ENCODE measurements around the gene JADE1.
A peak's percentile ranks its signal among the peaks of the same experiment; 100 is the strongest.

JADE1 gene

GRCh38 chr4:128846063-128846462 lies 36.6 kb downstream of the JADE1 start:
- no peak for DNase-seq

- no peak for DNase-seq
Observed at GRCh38 chr4:128847082-128847724, 37.7 kb downstream of the JADE1 start.

DNA sequence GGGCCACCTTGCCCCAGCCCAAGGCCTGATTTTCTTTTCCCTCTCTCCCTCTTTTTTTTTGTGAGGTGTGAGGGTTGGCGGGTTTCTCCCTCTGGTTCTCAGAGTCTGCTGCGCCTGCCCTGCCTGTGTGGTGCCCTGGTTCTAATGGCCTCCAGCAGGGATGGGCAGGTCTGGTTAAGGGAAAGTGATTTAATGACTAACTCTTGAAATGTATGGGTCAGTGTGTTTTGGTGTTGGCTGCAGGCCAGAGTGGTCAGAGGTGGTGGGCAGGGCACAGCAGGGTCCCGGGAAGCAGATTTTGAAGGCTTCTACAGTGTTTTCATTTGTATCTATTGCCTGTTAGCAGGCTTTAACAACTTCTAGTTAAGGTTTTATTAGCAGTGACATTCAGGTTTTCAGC lies 39.0 kb downstream of the JADE1 start:
- no peak for DNase-seq

GRCh38 chr4:128850252-128850651 lies 40.8 kb downstream of the JADE1 start:
- no peak for DNase-seq

DNA sequence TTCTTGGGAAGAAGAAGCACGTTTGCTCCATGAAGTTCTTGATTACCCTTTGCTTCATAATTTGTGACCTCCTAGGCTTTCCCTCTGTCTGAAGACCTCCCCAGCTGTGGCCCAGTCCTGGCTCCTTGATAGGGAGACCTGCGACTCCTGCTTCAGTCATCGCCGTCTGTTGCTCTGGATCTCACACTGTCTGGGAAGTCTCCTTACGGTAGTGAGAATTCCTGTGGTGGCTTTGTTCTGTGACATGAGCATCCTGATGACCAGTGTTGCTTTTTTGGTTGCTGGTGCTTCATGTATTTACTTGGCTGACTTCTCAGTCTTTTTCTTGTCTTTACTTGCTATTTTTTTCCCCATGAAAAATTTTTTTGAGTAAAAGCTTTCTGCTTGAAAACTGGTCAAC lies 44.2 kb downstream of the JADE1 start:
- no peak for DNase-seq

DNA sequence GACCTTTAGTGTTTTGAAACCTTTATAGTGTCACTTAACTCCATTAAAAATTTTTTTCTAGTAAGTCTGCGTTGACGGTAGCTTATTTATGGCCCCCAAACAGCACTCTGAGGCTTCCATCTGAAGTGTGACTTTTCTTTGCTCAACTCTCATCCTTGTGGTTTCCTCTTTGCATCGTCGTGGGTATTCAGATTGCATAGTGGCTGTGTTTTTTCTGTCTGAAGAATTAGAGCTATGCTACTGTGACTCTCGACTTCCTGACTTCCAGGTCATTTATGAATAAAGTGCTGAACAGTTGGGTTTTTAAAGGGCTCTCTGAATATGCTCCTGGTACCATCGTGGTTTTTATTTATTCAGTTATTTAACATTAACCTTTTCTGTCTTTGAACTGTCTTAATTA lies 44.9 kb downstream of the JADE1 start:
- no peak for DNase-seq

- no peak for DNase-seq
Observed at GRCh38 chr4:128855621-128856020, 46.1 kb downstream of the JADE1 start.

DNA sequence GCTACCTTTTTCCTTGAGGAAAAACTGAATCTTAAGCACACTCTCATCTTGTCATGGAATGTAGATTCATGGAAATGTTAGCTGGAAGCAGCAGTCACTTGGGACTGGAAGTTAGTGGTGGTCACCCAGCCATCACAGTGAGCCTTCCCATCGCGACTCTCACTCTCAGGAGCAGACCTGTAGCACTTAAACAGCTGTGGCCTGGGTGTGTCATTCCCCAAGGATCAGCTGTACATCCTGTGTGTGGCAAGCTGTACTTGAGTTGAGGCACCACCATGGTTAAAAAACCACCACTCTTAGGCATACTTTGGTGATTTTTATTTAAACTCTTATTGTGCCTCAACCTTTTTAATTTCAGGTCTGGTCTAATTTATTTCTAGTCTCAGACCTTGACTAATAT lies 46.7 kb downstream of the JADE1 start:
- DNase-seq, result no peak

DNA sequence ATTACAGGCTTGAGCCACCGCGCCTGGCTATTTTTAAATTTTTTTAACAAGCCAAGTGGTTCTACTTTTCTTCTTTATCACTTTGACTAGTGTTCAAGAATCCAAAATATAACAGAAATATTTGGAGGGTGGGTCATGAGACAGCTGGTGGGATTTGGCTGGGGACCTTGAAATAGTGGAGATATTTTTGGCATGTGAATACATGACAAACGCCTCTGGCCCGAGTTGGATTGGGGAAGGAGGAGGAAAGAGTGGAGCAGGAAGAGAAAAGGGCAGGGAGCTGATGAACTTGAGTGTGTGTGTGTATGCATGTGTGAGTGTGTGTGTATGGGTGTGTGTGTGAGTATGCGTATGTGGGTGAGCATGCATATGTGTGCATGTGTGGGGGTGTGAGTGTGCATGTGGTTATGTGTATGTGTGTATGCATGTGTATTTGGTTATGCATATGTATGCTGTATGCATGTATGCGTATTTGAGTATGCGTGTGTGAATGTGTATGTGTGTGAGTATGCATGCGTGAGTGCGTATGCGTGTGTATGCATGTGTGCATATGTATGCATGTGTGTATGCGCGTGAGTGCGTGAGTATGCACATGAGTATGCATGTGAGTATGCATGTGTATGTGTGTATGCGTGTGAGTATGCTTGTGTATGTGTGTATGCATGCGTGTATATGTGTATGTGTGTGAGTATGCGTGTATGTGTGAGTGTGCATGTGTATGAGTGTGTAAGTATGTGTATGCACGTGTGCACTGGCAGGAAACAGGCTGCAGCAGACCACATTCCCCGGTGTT lies 49.6 kb downstream of the JADE1 start:
- no peak for DNase-seq

- no peak for DNase-seq
Observed at GRCh38 chr4:128859887-128860677, 50.6 kb downstream of the JADE1 start.

DNA sequence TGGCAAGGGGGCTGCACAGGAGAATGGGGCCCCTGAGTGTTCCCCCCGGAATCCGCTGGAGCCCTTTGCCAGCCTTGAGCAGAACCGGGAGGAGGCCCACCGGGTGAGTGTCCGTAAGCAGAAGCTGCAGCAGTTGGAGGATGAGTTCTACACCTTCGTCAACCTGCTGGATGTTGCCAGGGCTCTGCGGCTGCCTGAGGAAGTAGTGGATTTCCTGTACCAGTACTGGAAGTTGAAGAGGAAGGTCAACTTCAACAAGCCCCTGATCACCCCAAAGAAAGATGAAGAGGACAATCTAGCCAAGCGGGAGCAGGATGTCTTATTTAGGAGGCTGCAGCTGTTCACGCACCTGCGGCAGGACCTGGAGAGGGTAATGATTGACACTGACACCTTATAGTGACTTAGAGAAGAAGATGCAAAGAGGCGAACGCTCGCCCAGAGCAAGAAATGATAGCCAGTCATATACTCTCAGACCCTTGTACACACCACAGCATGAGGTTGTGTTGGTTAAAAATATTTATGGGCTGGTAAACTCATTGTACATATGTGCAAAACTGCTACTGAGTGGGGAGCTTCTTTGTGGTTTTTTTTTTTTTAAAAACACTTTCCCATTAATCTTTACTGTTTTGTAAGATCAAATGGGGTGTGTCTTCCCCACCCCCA lies 52.5 kb downstream of the JADE1 start:
- DNase-seq, result no peak

DNA sequence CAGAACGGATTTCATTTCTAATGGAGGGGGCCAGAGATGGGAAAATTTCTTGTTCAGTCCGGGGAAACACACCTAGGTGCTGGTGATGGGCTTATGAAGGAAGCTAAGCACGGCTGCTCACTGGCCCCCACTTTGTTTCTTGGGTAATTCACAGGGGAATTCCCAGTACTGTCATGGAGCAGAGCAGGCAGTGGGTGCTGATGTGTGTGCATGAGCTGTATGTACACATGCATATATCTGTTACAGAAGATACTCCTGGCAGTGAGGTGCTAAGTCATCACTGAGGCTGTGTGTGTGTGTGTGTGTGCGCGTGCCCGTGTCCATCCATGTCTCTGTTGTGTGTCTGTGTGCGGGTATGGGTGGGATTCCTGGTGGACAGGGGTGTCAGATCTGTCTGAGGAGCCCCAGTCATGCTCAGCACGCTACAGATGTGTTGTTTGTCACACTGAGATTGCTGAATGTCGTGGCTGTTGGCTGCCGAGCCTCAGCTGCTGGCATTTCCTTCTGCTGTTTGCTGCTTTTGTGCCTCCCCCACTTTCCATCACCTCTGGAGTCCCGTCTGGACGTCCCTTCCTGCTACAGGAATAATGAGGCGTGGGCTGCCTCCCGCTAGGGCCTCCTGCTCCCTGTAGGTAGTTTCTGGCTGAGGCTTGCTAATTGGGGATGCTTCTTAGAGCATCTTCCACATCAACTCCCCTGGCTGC lies 53.3 kb downstream of the JADE1 start:
- peak; percentile 40 to 53 for DNase-seq

DNA sequence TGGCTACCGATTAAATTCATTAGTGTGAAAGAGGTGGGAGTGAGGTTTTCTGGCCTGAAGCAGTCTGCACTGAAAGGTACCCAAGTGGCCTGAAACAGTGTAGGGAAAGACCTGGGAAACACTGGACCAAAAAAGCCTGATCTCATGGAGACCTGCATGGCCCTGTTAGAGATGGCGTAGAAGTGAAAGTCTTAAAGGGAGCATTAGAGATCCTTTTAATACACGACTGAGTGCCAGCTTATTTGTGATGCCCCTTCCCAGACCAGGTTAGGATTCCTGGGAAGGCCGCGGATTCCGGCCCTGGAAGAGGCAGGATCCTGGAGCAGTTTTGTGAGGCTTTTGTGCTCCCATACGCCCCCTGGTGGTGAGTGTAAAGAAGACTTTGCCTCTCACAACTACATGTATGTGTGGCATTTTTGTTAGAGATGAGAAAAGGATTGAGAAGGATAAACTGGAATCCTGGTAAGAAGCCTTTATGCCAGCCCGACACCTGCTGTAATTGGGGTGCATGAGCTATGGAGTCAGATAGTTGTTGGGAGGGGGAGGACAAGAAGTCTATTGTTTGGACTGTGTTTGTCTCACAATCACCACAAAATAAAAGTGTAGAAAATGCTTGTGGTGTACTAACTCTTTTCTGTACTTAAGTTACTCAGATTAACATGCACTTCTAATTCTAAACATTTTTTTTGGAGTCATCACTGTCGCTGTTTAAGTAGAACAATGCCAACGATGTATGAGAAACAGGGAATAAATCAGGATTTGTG lies 54.0 kb downstream of the JADE1 start:
- DNase-seq, result peak; percentile 70 to 80

DNA sequence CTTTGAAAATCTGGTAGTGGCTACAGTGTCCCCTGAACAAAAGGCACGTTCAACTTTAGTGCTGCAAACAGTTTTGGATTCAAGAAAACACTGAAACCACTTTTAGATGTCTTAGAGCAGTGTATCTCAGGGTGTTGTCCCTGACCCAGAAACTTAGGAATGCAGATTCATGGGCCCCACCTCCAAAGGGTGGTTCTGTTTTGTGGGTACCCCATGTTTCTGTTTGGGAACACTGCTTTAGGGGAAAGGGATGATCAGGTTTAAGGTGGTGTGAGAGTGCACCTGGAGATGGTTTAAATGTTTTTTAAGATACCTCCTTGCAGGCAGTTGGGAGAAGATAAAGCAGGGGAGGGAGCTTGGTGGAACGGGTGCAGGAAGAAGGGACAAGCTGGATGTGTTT lies 55.6 kb downstream of the JADE1 start:
- no peak for DNase-seq

DNA sequence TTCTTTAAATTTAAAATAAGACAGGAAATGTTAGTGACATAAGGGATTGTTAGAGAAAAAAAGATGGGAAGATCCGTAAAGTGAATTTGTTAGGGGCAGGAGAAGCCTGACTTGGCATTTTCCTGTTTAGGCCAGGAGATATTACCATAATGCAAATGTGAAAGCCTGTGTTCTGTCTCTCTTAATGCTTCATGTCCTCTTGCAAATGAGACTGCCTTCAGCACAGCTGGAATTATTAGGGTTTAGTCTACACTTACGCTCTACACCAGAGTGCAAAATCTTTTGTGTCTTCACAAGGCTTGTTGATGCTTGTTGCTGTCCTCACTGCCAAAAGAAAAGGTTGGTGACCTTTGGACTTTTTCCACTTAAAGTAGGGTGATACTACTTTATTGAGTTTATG lies 56.8 kb downstream of the JADE1 start:
- DNase-seq, result no peak

- no peak for DNase-seq
Observed at GRCh38 chr4:128866691-128867090, 57.2 kb downstream of the JADE1 start.

DNA sequence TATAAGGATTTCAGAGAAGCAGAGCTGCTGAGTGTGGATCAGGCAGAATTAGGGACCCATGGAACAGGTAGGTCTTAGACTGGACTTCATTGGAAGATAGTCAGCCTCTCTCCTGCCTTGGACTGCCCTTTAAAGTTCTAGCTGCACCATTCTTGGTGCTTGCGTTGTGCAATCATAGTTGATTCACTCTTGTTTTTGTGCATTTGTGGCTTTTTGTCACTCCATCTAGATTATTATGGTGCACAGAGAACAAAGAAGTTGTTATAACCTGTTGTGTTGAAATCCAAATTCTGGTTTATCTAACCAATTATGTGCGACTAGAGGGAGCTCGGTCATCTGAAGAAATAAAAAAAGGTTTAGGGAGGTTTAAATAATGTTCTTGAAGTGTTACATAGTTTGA lies 59.3 kb downstream of the JADE1 start:
- no peak for DNase-seq

GRCh38 chr4:128869776-128870509 lies 60.4 kb downstream of the JADE1 start:
- DNase-seq, result no peak

- DNase-seq, result no peak
Observed at GRCh38 chr4:128871948-128872347, 62.4 kb downstream of the JADE1 start.

- DNase-seq, result no peak
Observed at GRCh38 chr4:128876200-128876599, 66.7 kb downstream of the JADE1 start.

GRCh38 chr4:128877934-128878333 lies 68.4 kb downstream of the JADE1 start:
- no peak for DNase-seq

Measured in stimulated activated CD4-positive, alpha-beta T cell treated with anti-CD3 and anti-CD28 coated beads, Interleukin-2, amount 100 ng/mL, for 24 hours (primary cell).